T-cell (primary cell): ENCODE data around the gene TSPYL4. TPM values are rescaled to one million over a fixed set of nuclear protein-coding genes. Genes with fewer than 3 reads are reported as not detected.
A peak's percentile ranks its signal among the peaks of the same experiment; 100 is the strongest.

Source experiments
- ATAC-seq, 4 experiments: fragments of 200-7000 bp in 3 of 4; fragments of 150-1000 bp in 1 of 4; cut with Tn5 transposase; replicated peaks in 1 of 4; 1 replicate in 3 of 4; 2 replicates in 1 of 4; pipeline ENCODE4 v1.10.0; 2021; ENCODE audit warnings: moderate library complexity in 3 of 4, mild to moderate bottlenecking in 2 of 4, moderate number of reproducible peaks in 1 of 4
- CTCF ChIA-PET, 2 donors: fragments of 300-600 bp; sonication (Branson Sonifier 250); formaldehyde crosslinking; loops; one replicate each; lab custom pipeline; 2022; ENCODE audit warnings: antibody characterized with exemption in 2 of 2; lab: Charles Lee
- POLR2A ChIA-PET, 2 donors: fragments of 300-600 bp; sonication (Branson Sonifier 250); formaldehyde crosslinking; loops; one replicate each; lab custom pipeline; 2022; ENCODE audit warnings: antibody characterized with exemption in 2 of 2; lab: Charles Lee
- DNase-seq, 35 experiments: peaks; one replicate each; pipeline versions ENCODE4 v3.0.0 to v3.0.0-alpha.2; 2013 to 2023
- H3K27ac ChIP-seq: one replicate; pipeline ENCODE4 v1.5.1; 2013; ENCODE audit warnings: low read length
- H3K27me3 ChIP-seq, 2 experiments: replicated peaks in 1 of 2; 1 replicate in 1 of 2; 2 replicates in 1 of 2; pipeline versions ENCODE4 v1.6.1 to v1.7.0; 2013; ENCODE audit warnings: low read length in 1 of 2, mixed read lengths in 1 of 2; ENCODE audit not compliant: control insufficient read depth in 2 of 2, insufficient read depth in 2 of 2; ENCODE audit errors: extremely low read depth in 1 of 2
- H3K36me3 ChIP-seq, 2 donors: 1 replicate in 1 of 2; 2 replicates in 1 of 2; pipeline versions ENCODE4 v1.6.1 to v1.7.0; 2013; ENCODE audit warnings: low read length in 1 of 2; ENCODE audit not compliant: control insufficient read depth in 2 of 2, insufficient read depth in 1 of 2; ENCODE audit errors: extremely low read depth in 1 of 2
- H3K4me1 ChIP-seq, 2 experiments: 1 replicate in 1 of 2; 2 replicates in 1 of 2; pipeline versions ENCODE4 v1.6.1 to v1.7.0; 2013; ENCODE audit warnings: low read length in 2 of 2, mixed read lengths in 1 of 2; ENCODE audit not compliant: insufficient read depth in 2 of 2, control insufficient read depth in 1 of 2; ENCODE audit errors: extremely low read depth in 1 of 2
- H3K4me3 ChIP-seq, 2 donors: 1 replicate in 1 of 2; 2 replicates in 1 of 2; pipeline versions ENCODE4 v1.5.1 to v1.7.0; 2013; ENCODE audit warnings: mild to moderate bottlenecking in 2 of 2, low read length in 1 of 2, moderate library complexity in 1 of 2; ENCODE audit not compliant: control insufficient read depth in 1 of 2; ENCODE audit errors: extremely low read depth in 1 of 2
- H3K9me3 ChIP-seq: 2 replicates; pipeline ENCODE4 v1.7.0; 2013
- H3K27ac Mint-ChIP-seq, 2 donors: one replicate each; pipeline ENCODE4 v1.8.0; 2020 to 2021; ENCODE audit warnings: mild to moderate bottlenecking in 2 of 2, mixed read lengths in 2 of 2
- H3K27me3 Mint-ChIP-seq, 2 donors: one replicate each; pipeline ENCODE4 v1.8.0; 2021 to 2022; ENCODE audit warnings: mixed read lengths in 2 of 2
- H3K36me3 Mint-ChIP-seq: one replicate; pipeline ENCODE4 v1.8.0; 2021; ENCODE audit warnings: mixed read lengths
- H3K4me1 Mint-ChIP-seq, 3 donors: one replicate each; pipeline ENCODE4 v1.8.0; 2020 to 2022; ENCODE audit warnings: mixed read lengths in 3 of 3, mild to moderate bottlenecking in 1 of 3
- H3K4me3 Mint-ChIP-seq, 3 donors: one replicate each; pipeline ENCODE4 v1.8.0; 2020 to 2022; ENCODE audit warnings: mild to moderate bottlenecking in 3 of 3, mixed read lengths in 3 of 3, moderate library complexity in 3 of 3
- H3K9me3 Mint-ChIP-seq, 3 donors: one replicate each; pipeline ENCODE4 v1.8.0; 2020 to 2022; ENCODE audit warnings: mixed read lengths in 3 of 3
- WGBS: methylation state at CpG from one replicate; pipeline ENCODE4 v1.1.5; 2013; ENCODE audit warnings: missing lambda C conversion rate; ENCODE audit not compliant: insufficient coverage; 5-methylcytosine and 5-hydroxymethylcytosine counted together
- total RNA-seq, 35 experiments: library from RNA in 6 of 35; stranded (reverse) in 6 of 35; fragments of 120-200 nt in 1 of 35; gene quantifications; one replicate each; pipeline versions ENCODE4 v1.2.1 to v1.2.4 and lab custom pipeline; 2013 to 2026

Gene TSPYL4
- total RNA-seq, 5 donors from 2014 or later (not counting 1 experiment from before 2014, with no cell fraction given): 18.6 to 60.2 (median 22.4) TPM

- ChIA-PET CTCF (interaction anchor here (0.5 to 0.6 kb wide), 2 partner anchors 42 to 281 kb away, joined by 3 to 6 read pairs; no protein-coding TSS in a partner anchor), POLR2A (interaction anchor here in 1 of 2 donors (0.7 kb wide), 2 partner anchors 16 to 80 kb away, joined by 8 to 12 read pairs; partner anchors contain the start of gene TSPYL4)
- Mint-ChIP-seq H3K4me1 (no peaks in the 10 kb centered on the region), H3K27ac (no peak overlapping the region), H3K9me3 (no peaks in the 10 kb centered on the region), H3K27me3 (no peaks in the 10 kb centered on the region), H3K36me3 (peaks cover 22% of the 10 kb centered on the region), H3K4me3 (no peak overlapping the region)
- ATAC-seq (no peak), DNase-seq (no peak)
- Histone ChIP-seq H3K36me3 (peaks cover 0 to 25% of the 10 kb centered on the region in 2 donors), H3K4me1 (no peaks in the 10 kb centered on the region), H3K27me3 (no peaks in the 10 kb centered on the region), H3K9me3 (no peaks in the 10 kb centered on the region), H3K27ac (no peak overlapping the region), H3K4me3 (no peak overlapping the region)
- WGBS: no CpG with 5 or more reads among the region's 2 CpGs
These were observed 15.8 kb downstream of the TSPYL4 start for GRCh38 chr6:116238083-116238482.

DNA sequence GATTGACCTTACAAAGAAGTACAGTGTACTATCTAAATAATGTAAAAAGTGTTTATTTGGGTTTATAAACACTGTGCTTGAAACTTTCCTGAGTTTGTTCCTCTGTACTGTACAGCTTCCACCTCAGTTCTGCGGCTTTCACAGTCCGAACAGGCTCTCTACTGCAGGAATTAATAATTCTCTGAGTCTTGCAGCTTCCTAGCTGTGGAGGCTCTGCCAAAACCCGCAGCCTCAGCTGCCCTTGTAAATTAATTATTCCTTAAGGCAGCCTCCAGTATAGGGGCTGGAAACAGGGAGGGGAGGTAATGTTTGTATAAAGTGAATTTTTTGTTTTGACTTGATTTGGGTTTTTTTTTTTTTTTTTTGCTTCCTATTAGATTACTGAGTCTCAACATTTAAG lies 19.2 kb downstream of the TSPYL4 start:
- DNase-seq: no peak
- Histone ChIP-seq H3K4me1 (no peaks in the 10 kb centered on the region), H3K36me3 (peaks cover 0 to 25% of the 10 kb centered on the region in 2 donors), H3K9me3 (no peaks in the 10 kb centered on the region), H3K27ac (no peak overlapping the region), H3K27me3 (no peaks in the 10 kb centered on the region), H3K4me3 (no peak overlapping the region)
- no CpG with 5 or more reads among the region's 3 CpGs for WGBS
- ChIA-PET CTCF (interaction anchor here in 1 of 2 donors (0.7 kb wide), 1 partner anchor 16 kb away, joined by 4 read pairs; no protein-coding TSS in a partner anchor), POLR2A (no interaction called here)
- Mint-ChIP-seq H3K4me3 (no peak overlapping the region), H3K4me1 (no peaks in the 10 kb centered on the region), H3K9me3 (no peaks in the 10 kb centered on the region), H3K27ac (no peak overlapping the region), H3K27me3 (no peaks in the 10 kb centered on the region), H3K36me3 (peaks cover 24% of the 10 kb centered on the region)
- no peak for ATAC-seq

GRCh38 chr6:116229287-116229913 lies 24.5 kb downstream of the TSPYL4 start:
- POLR2A ChIA-PET: interaction anchor here in 1 of 2 donors (0.6 kb wide), 1 partner anchor 109 kb away, joined by 6 read pairs; no protein-coding TSS in a partner anchor
- H3K4me3 ChIP-seq: no peak overlapping the region
- Mint-ChIP-seq H3K9me3 (no peaks in the 10 kb centered on the region), H3K27me3 (no peaks in the 10 kb centered on the region), H3K36me3 (peaks cover 24% of the 10 kb centered on the region), H3K4me1 (no peaks in the 10 kb centered on the region), H3K27ac (no peak overlapping the region), H3K4me3 (no peak overlapping the region)
- CTCF ChIA-PET: interaction anchor here (0.9 to 1.5 kb wide), 3 partner anchors 11 to 39 kb away, joined by 3 to 4 read pairs (median 3); no protein-coding TSS in a partner anchor
- no peak overlapping the region for H3K27ac ChIP-seq
- 95% methylated on average over 11 of the region's 17 CpGs for WGBS
- no peaks in the 10 kb centered on the region for H3K9me3 ChIP-seq
- peaks cover 0 to 11% of the 10 kb centered on the region in 2 donors for H3K36me3 ChIP-seq
- DNase-seq (peak in 4 of 35 experiments; percentile 3 to 9 (median 6)), ATAC-seq (no peak)
- no peaks in the 10 kb centered on the region for H3K27me3 ChIP-seq
- H3K4me1 ChIP-seq: no peaks in the 10 kb centered on the region

DNA sequence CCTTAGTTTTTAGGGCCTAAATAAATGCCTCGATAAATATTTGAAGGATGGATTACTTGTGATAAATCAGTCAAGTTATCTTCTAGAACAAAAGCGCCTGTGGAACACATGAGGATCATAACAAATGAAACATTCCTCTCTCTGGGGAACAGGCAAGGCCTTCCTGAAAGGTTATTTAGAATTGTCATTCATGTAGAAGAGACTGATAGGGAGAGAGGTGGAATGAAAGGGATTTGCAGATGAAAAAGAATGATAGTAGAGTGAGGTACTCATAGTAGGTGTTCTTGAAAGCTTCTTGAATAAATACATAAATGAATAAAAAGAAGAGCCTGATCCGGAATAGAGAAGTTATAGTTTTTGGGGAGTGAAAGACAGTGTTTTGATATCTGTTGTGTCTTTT lies 30.5 kb downstream of the TSPYL4 start:
- Histone ChIP-seq H3K4me3 (no peak overlapping the region), H3K4me1 (no peaks in the 10 kb centered on the region), H3K27me3 (no peaks in the 10 kb centered on the region), H3K27ac (no peak overlapping the region), H3K36me3 (peaks cover 3 to 21% of the 10 kb centered on the region in 2 donors), H3K9me3 (no peaks in the 10 kb centered on the region)
- H3K9me3 Mint-ChIP-seq: no peaks in the 10 kb centered on the region
- ATAC-seq (no peak), DNase-seq (no peak)
- H3K27ac Mint-ChIP-seq: no peak overlapping the region
- POLR2A ChIA-PET: no interaction called here
- H3K4me3 Mint-ChIP-seq: no peak overlapping the region
- CTCF ChIA-PET: interaction anchor here (0.6 to 1.1 kb wide), 3 partner anchors 9 to 359 kb away, joined by 3 to 4 read pairs (median 3); no protein-coding TSS in a partner anchor
- H3K4me1 Mint-ChIP-seq: no peaks in the 10 kb centered on the region
- H3K36me3 Mint-ChIP-seq: peaks cover 22% of the 10 kb centered on the region
- H3K27me3 Mint-ChIP-seq: no peaks in the 10 kb centered on the region
- WGBS: no CpG with 5 or more reads among the region's 3 CpGs

DNA sequence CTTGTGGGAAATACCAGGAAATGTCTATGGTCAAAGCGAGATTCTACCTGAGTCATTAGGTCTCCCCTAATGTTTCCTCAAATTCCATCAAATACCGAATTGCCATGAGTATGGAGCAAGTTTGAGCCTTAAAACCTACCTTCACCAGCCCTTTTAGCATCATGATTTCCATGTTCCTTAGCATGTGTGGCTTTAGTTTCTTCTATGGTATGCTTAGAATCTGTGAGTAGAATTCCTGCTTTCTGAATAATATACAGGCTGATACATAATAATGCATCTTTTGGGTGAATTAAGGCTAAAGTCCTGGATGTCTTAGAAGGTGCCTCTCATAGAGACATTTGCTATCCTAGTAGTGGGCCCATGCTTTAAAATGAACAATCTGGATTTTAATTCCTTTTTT lies 32.0 kb downstream of the TSPYL4 start:
- Histone ChIP-seq H3K9me3 (no peaks in the 10 kb centered on the region), H3K27me3 (no peaks in the 10 kb centered on the region), H3K36me3 (peaks cover 3 to 21% of the 10 kb centered on the region in 2 donors), H3K4me3 (no peak overlapping the region), H3K4me1 (no peaks in the 10 kb centered on the region), H3K27ac (no peak overlapping the region)
- 80% methylated on average over 1 of the region's 2 CpGs for WGBS
- peaks cover 19% of the 10 kb centered on the region for H3K36me3 Mint-ChIP-seq
- ChIA-PET CTCF (interaction anchor here (0.6 to 1.0 kb wide), 2 partner anchors 11 to 62 kb away, joined by 3 read pairs; no protein-coding TSS in a partner anchor), POLR2A (no interaction called here)
- no peaks in the 10 kb centered on the region for H3K9me3 Mint-ChIP-seq
- ATAC-seq (no peak), DNase-seq (no peak)
- no peak overlapping the region for H3K4me3 Mint-ChIP-seq
- no peak overlapping the region for H3K27ac Mint-ChIP-seq
- no peaks in the 10 kb centered on the region for H3K27me3 Mint-ChIP-seq
- peaks cover 4 to 7% (median 5%) of the 10 kb centered on the region in 3 donors for H3K4me1 Mint-ChIP-seq

DNA sequence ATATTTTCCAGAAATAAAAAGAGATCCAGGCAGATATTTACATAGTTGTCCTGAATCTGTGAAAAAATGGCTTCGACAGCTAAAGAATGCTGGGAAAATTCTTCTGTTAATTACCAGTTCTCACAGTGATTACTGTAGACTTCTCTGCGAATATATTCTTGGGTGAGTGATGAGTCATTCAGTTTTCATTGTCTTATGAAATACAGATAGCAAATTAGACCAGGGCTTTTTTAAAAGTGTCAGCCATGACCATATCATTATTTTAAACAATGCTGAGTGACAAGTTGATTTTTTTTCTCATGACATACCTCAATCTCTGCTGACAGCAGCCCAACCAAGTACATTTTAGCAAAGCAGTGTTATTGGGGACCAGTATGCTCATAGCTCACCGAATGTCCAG lies 32.8 kb downstream of the TSPYL4 start:
- Mint-ChIP-seq H3K4me3 (no peak overlapping the region), H3K36me3 (peaks cover 19% of the 10 kb centered on the region), H3K27ac (no peak overlapping the region), H3K27me3 (no peaks in the 10 kb centered on the region), H3K4me1 (peaks cover 5 to 9% (median 6%) of the 10 kb centered on the region in 3 donors), H3K9me3 (no peaks in the 10 kb centered on the region)
- H3K4me3 ChIP-seq: no peak overlapping the region
- CTCF ChIA-PET: interaction anchor here (0.6 to 1.0 kb wide), 2 partner anchors 12 to 63 kb away, joined by 3 read pairs; no protein-coding TSS in a partner anchor
- no peak overlapping the region for H3K27ac ChIP-seq
- peaks cover 3 to 21% of the 10 kb centered on the region in 2 donors for H3K36me3 ChIP-seq
- DNase-seq: no peak
- H3K27me3 ChIP-seq: no peaks in the 10 kb centered on the region
- no CpG with 5 or more reads among the region's 3 CpGs for WGBS
- no peak for ATAC-seq
- no peaks in the 10 kb centered on the region for H3K9me3 ChIP-seq
- POLR2A ChIA-PET: no interaction called here
- no peaks in the 10 kb centered on the region for H3K4me1 ChIP-seq
